ENCODE measurements around the gene MED6.

The MED6 gene

DNA sequence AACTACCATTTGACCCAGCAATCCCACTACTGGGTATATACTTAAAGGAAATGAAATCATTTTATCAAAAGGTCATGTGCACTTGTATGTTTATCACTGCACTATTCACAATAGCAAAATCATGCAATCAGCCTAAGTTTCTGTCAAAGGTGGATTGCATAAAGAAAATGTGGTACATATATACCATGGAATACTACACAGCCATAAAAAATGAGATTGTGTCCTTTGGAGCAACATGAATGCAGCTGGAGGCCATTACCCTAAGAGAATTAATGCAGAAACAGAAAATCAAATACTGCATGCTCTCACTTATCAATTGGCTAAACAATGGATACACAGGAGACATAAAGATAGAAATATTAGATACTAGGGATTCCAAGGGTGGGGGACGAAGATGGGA lies 27.4 kb downstream of the MED6 start:
- Histone ChIP-seq H3K36me3 (ENCODE audit: insufficient read depth, low read length) (peaks cover 3% of the 10 kb centered on the region), H3K4me3 (ENCODE audit: low read length) (no peak overlapping the region), H3K4me1 (ENCODE audit: insufficient read depth, low read length) (no peaks in the 10 kb centered on the region), H3K9me3 (ENCODE audit: low read length) (peaks cover 6% of the 10 kb centered on the region), H2AFZ (ENCODE audit: low read depth, low read length) (no peak overlapping the region), H3K27me3 (ENCODE audit: insufficient read depth, low read length) (no peaks in the 10 kb centered on the region)

DNA sequence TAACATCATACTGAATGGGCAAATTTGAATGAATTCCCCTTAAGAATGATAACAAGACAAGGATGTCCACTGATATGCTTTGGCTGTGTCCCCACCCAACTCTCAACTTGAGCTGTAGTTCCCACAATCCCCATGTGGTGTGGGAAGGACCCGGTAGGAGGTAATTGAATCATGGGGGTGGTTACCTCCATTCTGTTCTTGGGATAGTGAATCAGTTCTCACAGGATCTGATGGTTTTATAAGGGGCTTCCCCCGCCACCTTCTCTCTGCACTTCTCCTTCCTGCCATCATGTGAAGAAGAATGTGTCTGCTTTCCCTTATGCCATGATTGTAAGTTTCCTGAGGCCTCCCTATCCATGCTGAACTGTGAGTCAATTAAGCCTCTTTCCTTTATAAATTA lies 29.3 kb downstream of the MED6 start:
- no peaks in the 10 kb centered on the region for H3K27me3 ChIP-seq (ENCODE audit: insufficient read depth, low read length)
- H3K9me3 ChIP-seq (ENCODE audit: low read length), result peaks cover 11% of the 10 kb centered on the region
- H2AFZ ChIP-seq (ENCODE audit: low read depth, low read length), result no peak overlapping the region
- peaks cover 12% of the 10 kb centered on the region for H3K36me3 ChIP-seq (ENCODE audit: insufficient read depth, low read length)
- no peaks in the 10 kb centered on the region for H3K4me1 ChIP-seq (ENCODE audit: insufficient read depth, low read length)
- no peak overlapping the region for H3K4me3 ChIP-seq (ENCODE audit: low read length)

DNA sequence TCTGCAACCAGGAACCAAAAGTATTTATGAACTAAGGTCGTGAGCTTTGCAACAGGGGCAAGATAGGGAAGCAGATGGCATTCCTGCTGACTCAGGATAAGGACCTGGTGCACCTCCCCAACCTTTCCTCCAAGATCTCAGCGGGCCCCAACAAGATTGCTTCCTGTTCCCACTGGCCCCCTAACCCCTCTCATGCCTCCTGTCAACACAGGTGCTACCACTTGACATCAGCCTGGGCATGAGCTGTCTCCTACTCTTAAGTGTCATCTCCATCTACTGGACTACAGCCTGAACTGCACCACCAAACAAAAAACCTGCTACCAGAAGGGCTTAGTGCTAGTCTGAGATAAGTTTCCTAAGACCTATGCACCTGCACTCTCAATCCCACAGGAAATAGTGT lies 32.7 kb downstream of the MED6 start:
- H3K4me1 ChIP-seq (ENCODE audit: insufficient read depth, low read length), result no peaks in the 10 kb centered on the region
- H3K27me3 ChIP-seq (ENCODE audit: insufficient read depth, low read length), result no peaks in the 10 kb centered on the region
- H2AFZ ChIP-seq (ENCODE audit: low read depth, low read length), result no peak overlapping the region
- no peak overlapping the region for H3K4me3 ChIP-seq (ENCODE audit: low read length)
- H3K9me3 ChIP-seq (ENCODE audit: low read length), result peaks cover 20% of the 10 kb centered on the region
- peaks cover 39% of the 10 kb centered on the region for H3K36me3 ChIP-seq (ENCODE audit: insufficient read depth, low read length)

DNA sequence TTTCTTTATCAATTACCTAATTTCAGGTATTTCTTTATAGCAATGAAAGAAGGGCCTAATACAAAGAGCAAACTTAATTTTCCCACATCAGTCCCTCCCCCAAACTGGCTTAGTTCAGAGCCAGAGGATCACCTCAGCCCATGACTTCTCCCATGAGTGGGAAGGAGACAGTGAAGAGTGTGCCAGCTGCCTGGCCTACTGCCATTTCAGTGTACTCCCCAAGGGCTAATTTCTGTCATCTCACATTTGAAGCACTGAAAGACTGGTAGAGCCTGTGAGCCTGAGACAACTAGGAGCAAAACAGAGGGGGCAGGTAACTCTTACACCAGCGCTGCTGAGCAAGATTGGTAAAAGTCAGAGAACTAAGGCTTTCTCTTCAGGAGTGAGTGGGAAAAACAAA lies 36.6 kb downstream of the MED6 start:
- Histone ChIP-seq H3K4me1 (ENCODE audit: insufficient read depth, low read length) (no peaks in the 10 kb centered on the region), H3K4me3 (ENCODE audit: low read length) (no peak overlapping the region), H2AFZ (ENCODE audit: low read depth, low read length) (no peak overlapping the region), H3K36me3 (ENCODE audit: insufficient read depth, low read length) (peaks cover 51% of the 10 kb centered on the region), H3K9me3 (ENCODE audit: low read length) (peaks cover 32% of the 10 kb centered on the region), H3K27me3 (ENCODE audit: insufficient read depth, low read length) (no peaks in the 10 kb centered on the region)

DNA sequence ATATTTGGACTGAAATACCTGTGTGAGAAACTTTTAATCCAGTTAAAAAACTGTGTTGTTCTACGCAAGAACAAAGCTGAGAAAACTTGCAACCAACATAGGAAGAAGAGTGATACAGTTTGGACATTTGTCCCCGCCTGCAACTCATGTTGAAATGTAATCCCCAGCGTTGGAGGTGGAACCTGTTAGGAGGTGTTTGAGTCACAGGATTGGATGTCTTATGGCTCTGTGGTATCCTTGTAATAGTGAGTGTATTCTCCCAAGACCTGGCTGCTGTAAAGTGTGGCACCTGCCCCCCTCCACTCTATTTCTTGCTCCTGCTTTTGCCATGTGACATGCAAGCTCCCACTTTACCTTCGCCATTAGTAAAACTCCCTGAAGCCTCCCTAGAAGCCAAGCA lies 37.0 kb downstream of the MED6 start:
- H3K4me3 ChIP-seq (ENCODE audit: low read length), result no peak overlapping the region
- H3K9me3 ChIP-seq (ENCODE audit: low read length), result peaks cover 32% of the 10 kb centered on the region
- H3K4me1 ChIP-seq (ENCODE audit: insufficient read depth, low read length), result no peaks in the 10 kb centered on the region
- no peak overlapping the region for H2AFZ ChIP-seq (ENCODE audit: low read depth, low read length)
- peaks cover 51% of the 10 kb centered on the region for H3K36me3 ChIP-seq (ENCODE audit: insufficient read depth, low read length)
- no peaks in the 10 kb centered on the region for H3K27me3 ChIP-seq (ENCODE audit: insufficient read depth, low read length)

DNA sequence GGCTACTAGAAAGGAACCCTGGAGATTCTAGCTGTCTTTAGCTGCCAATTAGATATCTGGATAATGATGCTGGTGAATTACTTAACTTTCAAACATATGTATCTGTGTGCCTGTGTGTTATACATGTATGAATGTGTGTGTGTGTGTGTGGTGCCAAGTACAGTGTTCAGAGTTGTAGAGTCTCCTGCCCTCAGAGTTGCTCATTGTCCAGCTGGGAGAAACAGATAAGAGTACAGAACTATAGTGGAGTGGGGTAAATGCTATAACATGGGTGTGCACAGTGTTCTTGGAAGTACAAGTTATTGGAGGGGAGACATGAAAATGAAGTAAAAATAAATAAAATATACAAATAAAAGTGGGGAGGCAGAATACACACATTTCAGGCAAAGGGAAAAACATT lies 42.1 kb downstream of the MED6 start:
- H3K4me3 ChIP-seq (ENCODE audit: low read length), result no peak overlapping the region
- no peaks in the 10 kb centered on the region for H3K4me1 ChIP-seq (ENCODE audit: insufficient read depth, low read length)
- H2AFZ ChIP-seq (ENCODE audit: low read depth, low read length), result no peak overlapping the region
- H3K36me3 ChIP-seq (ENCODE audit: insufficient read depth, low read length), result peaks cover 17% of the 10 kb centered on the region
- H3K9me3 ChIP-seq (ENCODE audit: low read length), result peaks cover 18% of the 10 kb centered on the region
- no peaks in the 10 kb centered on the region for H3K27me3 ChIP-seq (ENCODE audit: insufficient read depth, low read length)

DNA sequence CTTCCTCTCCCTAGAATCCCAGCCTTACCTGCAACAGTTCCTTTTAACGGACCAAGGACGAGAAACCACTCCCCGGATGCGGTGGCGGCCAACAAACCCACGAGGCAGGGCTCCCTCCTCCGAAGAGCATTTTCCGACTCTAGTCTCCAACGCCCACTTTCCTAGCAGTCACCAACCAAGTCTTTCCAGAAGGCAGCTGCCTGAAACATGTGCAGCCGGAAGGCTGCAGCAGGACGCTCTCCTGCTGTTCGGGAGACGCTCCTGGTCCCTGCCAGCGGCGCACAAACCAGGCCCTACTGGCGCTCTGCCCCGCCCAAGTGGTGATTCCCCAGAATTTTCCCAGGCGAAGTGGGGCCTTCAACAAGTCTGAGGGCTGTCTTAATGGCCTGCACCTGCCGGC lies 44.6 kb downstream of the MED6 start:
- Histone ChIP-seq H3K4me3 (ENCODE audit: low read length) (no peak overlapping the region), H3K27me3 (ENCODE audit: insufficient read depth, low read length) (no peaks in the 10 kb centered on the region), H3K9me3 (ENCODE audit: low read length) (no peaks in the 10 kb centered on the region), H3K36me3 (ENCODE audit: insufficient read depth, low read length) (peaks cover 4% of the 10 kb centered on the region), H3K4me1 (ENCODE audit: insufficient read depth, low read length) (no peaks in the 10 kb centered on the region), H2AFZ (ENCODE audit: low read depth, low read length) (no peak overlapping the region)

DNA sequence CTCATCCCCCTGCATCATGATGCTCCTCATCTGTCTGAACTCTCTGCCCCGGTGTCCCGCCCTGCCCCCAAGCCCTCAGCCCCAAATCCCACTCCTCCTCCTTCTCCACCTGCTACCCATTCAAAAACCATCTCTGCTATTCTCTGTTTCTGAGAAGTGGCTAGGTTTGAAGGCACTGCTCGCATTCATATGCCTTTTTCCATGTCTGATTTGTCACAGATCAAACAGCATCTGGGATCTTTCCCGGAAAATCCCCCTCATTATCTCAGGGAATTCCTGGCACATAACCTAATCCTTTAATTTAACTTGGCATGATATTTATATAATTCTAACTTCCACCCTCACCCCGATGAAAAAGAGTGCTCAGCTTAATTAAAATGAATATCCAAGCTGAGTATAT lies 62.4 kb downstream of the MED6 start:
- Histone ChIP-seq H3K36me3 (ENCODE audit: insufficient read depth, low read length) (no peaks in the 10 kb centered on the region), H3K4me3 (ENCODE audit: low read length) (no peak overlapping the region), H2AFZ (ENCODE audit: low read depth, low read length) (no peak overlapping the region), H3K27me3 (ENCODE audit: insufficient read depth, low read length) (no peaks in the 10 kb centered on the region), H3K9me3 (ENCODE audit: low read length) (peaks cover 7% of the 10 kb centered on the region), H3K4me1 (ENCODE audit: insufficient read depth, low read length) (no peaks in the 10 kb centered on the region)

DNA sequence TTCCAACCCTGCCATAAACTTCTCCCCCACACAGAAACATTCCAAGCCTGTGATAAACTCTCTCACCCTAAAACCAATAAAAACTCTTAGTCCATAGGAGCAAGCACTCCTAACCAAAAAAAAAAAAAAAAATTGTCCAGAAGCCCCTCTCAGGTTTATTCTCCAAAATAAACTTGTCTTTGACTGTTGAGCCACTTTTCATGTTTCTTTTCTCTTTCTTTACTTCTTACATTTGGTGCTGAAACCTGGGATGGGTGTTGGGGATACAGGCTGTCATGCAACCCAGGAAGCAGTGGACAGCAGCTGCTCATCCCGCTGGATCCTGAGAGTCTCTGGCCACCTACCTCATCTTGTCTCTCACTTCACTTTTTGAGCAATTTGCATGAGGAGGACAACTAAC lies 63.6 kb downstream of the MED6 start:
- H3K4me1 ChIP-seq (ENCODE audit: insufficient read depth, low read length), result no peaks in the 10 kb centered on the region
- no peak overlapping the region for H2AFZ ChIP-seq (ENCODE audit: low read depth, low read length)
- H3K36me3 ChIP-seq (ENCODE audit: insufficient read depth, low read length), result no peaks in the 10 kb centered on the region
- H3K4me3 ChIP-seq (ENCODE audit: low read length), result no peak overlapping the region
- peaks cover 7% of the 10 kb centered on the region for H3K9me3 ChIP-seq (ENCODE audit: low read length)
- H3K27me3 ChIP-seq (ENCODE audit: insufficient read depth, low read length), result no peaks in the 10 kb centered on the region

DNA sequence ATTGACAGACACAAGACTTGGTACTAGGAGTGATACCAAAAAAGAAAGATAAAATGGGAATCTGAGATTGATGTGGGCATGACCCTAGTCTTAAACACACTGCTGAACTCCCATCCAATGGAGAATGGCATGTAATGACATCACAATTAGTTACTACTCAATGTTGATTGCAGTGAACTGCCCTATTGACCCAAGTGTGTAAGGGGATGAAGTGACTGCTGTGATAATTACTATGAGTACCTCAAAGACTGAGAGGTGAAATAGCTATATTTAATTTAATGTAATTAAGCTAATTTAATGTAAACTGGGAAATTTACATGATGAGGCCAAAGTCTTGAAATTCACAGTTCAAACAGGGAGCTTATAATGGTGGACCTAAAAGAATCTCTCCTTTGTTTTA lies 65.6 kb downstream of the MED6 start, which contains the start of gene ADAM20:
Gene ADAM20, minus strand, starts transcription at position 101 of the 400 bp plus-strand sequence. CDS start 10,247 bp downstream, outside the sequence.
- H3K36me3 ChIP-seq (ENCODE audit: insufficient read depth, low read length), result no peaks in the 10 kb centered on the region
- H3K4me1 ChIP-seq (ENCODE audit: insufficient read depth, low read length), result no peaks in the 10 kb centered on the region
- H3K4me3 ChIP-seq (ENCODE audit: low read length), result no peak within 1 kb of the TSS
- H2AFZ ChIP-seq (ENCODE audit: low read depth, low read length), result no peak within 1 kb of the TSS
- peaks cover 7% of the 10 kb centered on the region for H3K9me3 ChIP-seq (ENCODE audit: low read length)
- H3K27me3 ChIP-seq (ENCODE audit: insufficient read depth, low read length), result no peaks in the 10 kb centered on the region

All from neuron (in vitro differentiated cells).